GM23338 (cell line): ENCODE results near the gene CFAP298. TPM values are rescaled to one million over a fixed set of nuclear protein-coding genes. Genes with fewer than 3 reads are reported as not detected.

Experiments
- ATAC-seq: fragments of 200-7000 bp; cut with Tn5 transposase; 3 replicates; pipeline ENCODE4 v1.9.1; 2020
- DNase-seq: peaks from one replicate; pipeline ENCODE4 v3.0.0-alpha.2; 2015; ENCODE audit warnings: low spot score
- H2AFZ ChIP-seq: fragments of 200-600 bp; sonication (generic); 2 replicates; pipeline ENCODE4 v1.8.0; 2016; ENCODE audit warnings: antibody characterized with exemption, mild to moderate bottlenecking, moderate library complexity
- H3F3A ChIP-seq: fragments of 200-600 bp; sonication (generic); replicated peaks from 2 replicates; pipeline ENCODE4 v1.8.0; 2017; ENCODE audit warnings: antibody characterized with exemption, mixed run types, low read depth
- H3K27ac ChIP-seq: fragments of 200-600 bp; sonication (generic); 2 replicates; pipeline ENCODE4 v1.6.1; 2016; ENCODE audit warnings: low read depth
- H3K27me3 ChIP-seq: fragments of 200-600 bp; sonication (generic); 2 replicates; pipeline ENCODE4 v1.8.0; 2016; ENCODE audit warnings: mild to moderate bottlenecking, mixed run types, moderate library complexity; ENCODE audit not compliant: insufficient read depth
- H3K36me3 ChIP-seq: fragments of 200-600 bp; sonication (generic); 2 replicates; pipeline ENCODE4 v1.8.0; 2016; ENCODE audit warnings: mild to moderate bottlenecking; ENCODE audit not compliant: insufficient read depth
- H3K4me1 ChIP-seq: fragments of 200-600 bp; sonication (generic); 2 replicates; pipeline ENCODE4 v1.8.0; 2016; ENCODE audit warnings: mild to moderate bottlenecking, moderate library complexity; ENCODE audit not compliant: insufficient read depth
- H3K4me2 ChIP-seq: fragments of 200-600 bp; sonication (generic); 2 replicates; pipeline ENCODE4 v1.7.1; 2017; ENCODE audit warnings: mixed run types
- H3K4me3 ChIP-seq: fragments of 200-600 bp; sonication (generic); 2 replicates; pipeline ENCODE4 v1.6.1; 2016; ENCODE audit warnings: mixed run types
- H3K79me2 ChIP-seq: fragments of 200-600 bp; sonication (generic); replicated peaks from 2 replicates; pipeline ENCODE4 v1.8.0; 2017; ENCODE audit warnings: mild to moderate bottlenecking; ENCODE audit not compliant: insufficient read depth
- H3K9me2 ChIP-seq: fragments of 200-600 bp; sonication (generic); 2 replicates; pipeline ENCODE4 v1.8.0; 2017; ENCODE audit not compliant: insufficient read depth
- H4K20me1 ChIP-seq: fragments of 200-600 bp; sonication (generic); replicated peaks from 2 replicates; pipeline ENCODE4 v1.8.0; 2017; ENCODE audit warnings: mild to moderate bottlenecking; ENCODE audit not compliant: insufficient read depth
- H3K27ac Mint-ChIP-seq: 2 replicates; pipeline ENCODE4 v1.8.0; 2020; ENCODE audit warnings: inconsistent platforms, mild to moderate bottlenecking, moderate library complexity, mixed read lengths
- H3K27me3 Mint-ChIP-seq: 3 replicates; pipeline ENCODE4 v1.8.0; 2022; ENCODE audit warnings: low read depth, mild to moderate bottlenecking, moderate library complexity, mixed read lengths, inconsistent platforms; ENCODE audit not compliant: insufficient read depth, poor library complexity
- H3K36me3 Mint-ChIP-seq: 3 replicates; pipeline ENCODE4 v1.8.0; 2021; ENCODE audit warnings: low read depth, mild to moderate bottlenecking, inconsistent platforms, moderate library complexity, mixed read lengths
- H3K4me1 Mint-ChIP-seq: 3 replicates; pipeline ENCODE4 v1.8.0; 2020; ENCODE audit warnings: mild to moderate bottlenecking, inconsistent platforms, mixed read lengths
- H3K4me3 Mint-ChIP-seq: 3 replicates; pipeline ENCODE4 v1.8.0; 2021; ENCODE audit warnings: moderate library complexity, mild to moderate bottlenecking, inconsistent platforms, mixed read lengths
- H3K9me3 Mint-ChIP-seq: 3 replicates; pipeline ENCODE4 v1.8.0; 2020; ENCODE audit warnings: moderate library complexity, mild to moderate bottlenecking, inconsistent platforms, mixed read lengths
- CREB1 ChIP-seq: fragments of 250-450 bp; sonication (Bioruptor Pico); IDR thresholded peaks from 2 replicates; pipeline ENCODE4 v1.5.0; 2020; ENCODE audit warnings: low read depth, mild to moderate bottlenecking, moderate library complexity
- EZH2phosphoT487 ChIP-seq: fragments of 200-600 bp; sonication (generic); IDR thresholded peaks from one replicate; pipeline ENCODE4 v1.8.1; 2018; ENCODE audit warnings: antibody characterized with exemption; ENCODE audit not compliant: unreplicated experiment
- JUNB ChIP-seq: IDR thresholded peaks from one replicate; pipeline ENCODE4 v1.6.1; 2016; ENCODE audit warnings: antibody characterized with exemption; ENCODE audit not compliant: unreplicated experiment
- NANOG ChIP-seq: IDR thresholded peaks from 2 replicates; pipeline ENCODE4 v1.6.1; 2016; ENCODE audit warnings: antibody characterized with exemption, borderline replicate concordance
- POLR2AphosphoS5 ChIP-seq: IDR thresholded peaks from 2 replicates; pipeline ENCODE4 v1.6.1; 2016; ENCODE audit warnings: antibody characterized with exemption, low read depth
- STAT1 ChIP-seq: IDR thresholded peaks from one replicate; pipeline ENCODE4 v1.6.1; 2016; ENCODE audit warnings: antibody characterized with exemption; ENCODE audit not compliant: unreplicated experiment
- ZNF114 ChIP-seq: fragments of 250-450 bp; sonication (Bioruptor Pico); IDR thresholded peaks from 2 replicates; pipeline ENCODE4 v1.5.0; 2020; ENCODE audit warnings: mild to moderate bottlenecking, moderate library complexity
- ZNF331 ChIP-seq: fragments of 250-450 bp; sonication (Bioruptor Pico); IDR thresholded peaks from 2 replicates; pipeline ENCODE4 v1.5.0; 2020; ENCODE audit warnings: low read depth, mild to moderate bottlenecking, moderate library complexity
- polyA plus RNA-seq: library from polyadenylated mRNA; unstranded; fragments of >200 nt; fragmentation: Nextera tagmentation; extraction: Ambion mirVana; gene quantifications from 2 replicates; pipeline ENCODE4 v1.2.1, GENCODE V29; 2016
- total RNA-seq: library from RNA; depleted of rRNA; stranded (reverse); fragments of >200 nt; shearing (Covaris generic); gene quantifications from 2 replicates; pipeline ENCODE4 v1.2.3, GENCODE V29; 2014
- TF ChIP-seq, protein P1 (sequence below): IDR thresholded peaks from one replicate; pipeline ENCODE4 v1.6.1; 2018; ENCODE audit warnings: antibody characterized with exemption; ENCODE audit not compliant: unreplicated experiment
- TF ChIP-seq, protein P2 (sequence below): fragments of 250-450 bp; sonication (Bioruptor Pico); IDR thresholded peaks from 2 replicates; pipeline ENCODE4 v1.5.0; 2020; ENCODE audit warnings: mild to moderate bottlenecking, moderate library complexity
- TF ChIP-seq, protein P3 (sequence below), 2 experiments: fragments of 200-600 bp in 1 of 2; sonication (generic) in 1 of 2; conservative IDR thresholded peaks; 2 replicates each; pipeline versions ENCODE4 v1.5.1 to v1.6.1; 2016 to 2017; ENCODE audit warnings: antibody characterized with exemption in 2 of 2, low read depth in 2 of 2, mild to moderate bottlenecking in 2 of 2, moderate library complexity in 1 of 2

CFAP298 gene
- total and polyA plus RNA-seq, 2 experiments from 2014 or later = 46.6 to 157 TPM

GRCh38 chr21:32587120-32587519, 25.1 kb downstream of the CFAP298 start:
- DNase-seq (no peak), ATAC-seq (no peak; the same call in 2 of the 3 replicates)
- Histone ChIP-seq H2AFZ (no peak overlapping the region), H4K20me1 (no peaks in the 10 kb centered on the region), H3F3A (no peaks in the 10 kb centered on the region), H3K4me3 (no peak overlapping the region), H3K9me2 (no peaks in the 10 kb centered on the region), H3K27me3 (no peaks in the 10 kb centered on the region), H3K36me3 (no peaks in the 10 kb centered on the region), H3K79me2 (no peaks in the 10 kb centered on the region), H3K4me1 (no peaks in the 10 kb centered on the region; the same call in 1 of the 2 replicates), H3K4me2 (no peak overlapping the region), H3K27ac (no peak overlapping the region)
- H3K4me3 Mint-ChIP-seq = no peak overlapping the region
- H3K36me3 Mint-ChIP-seq = no peaks in the 10 kb centered on the region
- H3K4me1 Mint-ChIP-seq = peaks cover 9% of the 10 kb centered on the region
- peaks cover 15% of the 10 kb centered on the region for H3K27me3 Mint-ChIP-seq
- no peak overlapping the region for H3K27ac Mint-ChIP-seq
- no peaks in the 10 kb centered on the region for H3K9me3 Mint-ChIP-seq
- TF ChIP-seq JUNB = no peak
- no peak for TF ChIP-seq POLR2AphosphoS5
- TF ChIP-seq EZH2phosphoT487 = no peak
- TF ChIP-seq, protein P1, sequence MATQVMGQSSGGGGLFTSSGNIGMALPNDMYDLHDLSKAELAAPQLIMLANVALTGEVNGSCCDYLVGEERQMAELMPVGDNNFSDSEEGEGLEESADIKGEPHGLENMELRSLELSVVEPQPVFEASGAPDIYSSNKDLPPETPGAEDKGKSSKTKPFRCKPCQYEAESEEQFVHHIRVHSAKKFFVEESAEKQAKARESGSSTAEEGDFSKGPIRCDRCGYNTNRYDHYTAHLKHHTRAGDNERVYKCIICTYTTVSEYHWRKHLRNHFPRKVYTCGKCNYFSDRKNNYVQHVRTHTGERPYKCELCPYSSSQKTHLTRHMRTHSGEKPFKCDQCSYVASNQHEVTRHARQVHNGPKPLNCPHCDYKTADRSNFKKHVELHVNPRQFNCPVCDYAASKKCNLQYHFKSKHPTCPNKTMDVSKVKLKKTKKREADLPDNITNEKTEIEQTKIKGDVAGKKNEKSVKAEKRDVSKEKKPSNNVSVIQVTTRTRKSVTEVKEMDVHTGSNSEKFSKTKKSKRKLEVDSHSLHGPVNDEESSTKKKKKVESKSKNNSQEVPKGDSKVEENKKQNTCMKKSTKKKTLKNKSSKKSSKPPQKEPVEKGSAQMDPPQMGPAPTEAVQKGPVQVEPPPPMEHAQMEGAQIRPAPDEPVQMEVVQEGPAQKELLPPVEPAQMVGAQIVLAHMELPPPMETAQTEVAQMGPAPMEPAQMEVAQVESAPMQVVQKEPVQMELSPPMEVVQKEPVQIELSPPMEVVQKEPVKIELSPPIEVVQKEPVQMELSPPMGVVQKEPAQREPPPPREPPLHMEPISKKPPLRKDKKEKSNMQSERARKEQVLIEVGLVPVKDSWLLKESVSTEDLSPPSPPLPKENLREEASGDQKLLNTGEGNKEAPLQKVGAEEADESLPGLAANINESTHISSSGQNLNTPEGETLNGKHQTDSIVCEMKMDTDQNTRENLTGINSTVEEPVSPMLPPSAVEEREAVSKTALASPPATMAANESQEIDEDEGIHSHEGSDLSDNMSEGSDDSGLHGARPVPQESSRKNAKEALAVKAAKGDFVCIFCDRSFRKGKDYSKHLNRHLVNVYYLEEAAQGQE = no peak
- TF ChIP-seq NANOG = no peak
- no peak for TF ChIP-seq CREB1 (CRISPR knock-in tag)
- TF ChIP-seq, protein P2, sequence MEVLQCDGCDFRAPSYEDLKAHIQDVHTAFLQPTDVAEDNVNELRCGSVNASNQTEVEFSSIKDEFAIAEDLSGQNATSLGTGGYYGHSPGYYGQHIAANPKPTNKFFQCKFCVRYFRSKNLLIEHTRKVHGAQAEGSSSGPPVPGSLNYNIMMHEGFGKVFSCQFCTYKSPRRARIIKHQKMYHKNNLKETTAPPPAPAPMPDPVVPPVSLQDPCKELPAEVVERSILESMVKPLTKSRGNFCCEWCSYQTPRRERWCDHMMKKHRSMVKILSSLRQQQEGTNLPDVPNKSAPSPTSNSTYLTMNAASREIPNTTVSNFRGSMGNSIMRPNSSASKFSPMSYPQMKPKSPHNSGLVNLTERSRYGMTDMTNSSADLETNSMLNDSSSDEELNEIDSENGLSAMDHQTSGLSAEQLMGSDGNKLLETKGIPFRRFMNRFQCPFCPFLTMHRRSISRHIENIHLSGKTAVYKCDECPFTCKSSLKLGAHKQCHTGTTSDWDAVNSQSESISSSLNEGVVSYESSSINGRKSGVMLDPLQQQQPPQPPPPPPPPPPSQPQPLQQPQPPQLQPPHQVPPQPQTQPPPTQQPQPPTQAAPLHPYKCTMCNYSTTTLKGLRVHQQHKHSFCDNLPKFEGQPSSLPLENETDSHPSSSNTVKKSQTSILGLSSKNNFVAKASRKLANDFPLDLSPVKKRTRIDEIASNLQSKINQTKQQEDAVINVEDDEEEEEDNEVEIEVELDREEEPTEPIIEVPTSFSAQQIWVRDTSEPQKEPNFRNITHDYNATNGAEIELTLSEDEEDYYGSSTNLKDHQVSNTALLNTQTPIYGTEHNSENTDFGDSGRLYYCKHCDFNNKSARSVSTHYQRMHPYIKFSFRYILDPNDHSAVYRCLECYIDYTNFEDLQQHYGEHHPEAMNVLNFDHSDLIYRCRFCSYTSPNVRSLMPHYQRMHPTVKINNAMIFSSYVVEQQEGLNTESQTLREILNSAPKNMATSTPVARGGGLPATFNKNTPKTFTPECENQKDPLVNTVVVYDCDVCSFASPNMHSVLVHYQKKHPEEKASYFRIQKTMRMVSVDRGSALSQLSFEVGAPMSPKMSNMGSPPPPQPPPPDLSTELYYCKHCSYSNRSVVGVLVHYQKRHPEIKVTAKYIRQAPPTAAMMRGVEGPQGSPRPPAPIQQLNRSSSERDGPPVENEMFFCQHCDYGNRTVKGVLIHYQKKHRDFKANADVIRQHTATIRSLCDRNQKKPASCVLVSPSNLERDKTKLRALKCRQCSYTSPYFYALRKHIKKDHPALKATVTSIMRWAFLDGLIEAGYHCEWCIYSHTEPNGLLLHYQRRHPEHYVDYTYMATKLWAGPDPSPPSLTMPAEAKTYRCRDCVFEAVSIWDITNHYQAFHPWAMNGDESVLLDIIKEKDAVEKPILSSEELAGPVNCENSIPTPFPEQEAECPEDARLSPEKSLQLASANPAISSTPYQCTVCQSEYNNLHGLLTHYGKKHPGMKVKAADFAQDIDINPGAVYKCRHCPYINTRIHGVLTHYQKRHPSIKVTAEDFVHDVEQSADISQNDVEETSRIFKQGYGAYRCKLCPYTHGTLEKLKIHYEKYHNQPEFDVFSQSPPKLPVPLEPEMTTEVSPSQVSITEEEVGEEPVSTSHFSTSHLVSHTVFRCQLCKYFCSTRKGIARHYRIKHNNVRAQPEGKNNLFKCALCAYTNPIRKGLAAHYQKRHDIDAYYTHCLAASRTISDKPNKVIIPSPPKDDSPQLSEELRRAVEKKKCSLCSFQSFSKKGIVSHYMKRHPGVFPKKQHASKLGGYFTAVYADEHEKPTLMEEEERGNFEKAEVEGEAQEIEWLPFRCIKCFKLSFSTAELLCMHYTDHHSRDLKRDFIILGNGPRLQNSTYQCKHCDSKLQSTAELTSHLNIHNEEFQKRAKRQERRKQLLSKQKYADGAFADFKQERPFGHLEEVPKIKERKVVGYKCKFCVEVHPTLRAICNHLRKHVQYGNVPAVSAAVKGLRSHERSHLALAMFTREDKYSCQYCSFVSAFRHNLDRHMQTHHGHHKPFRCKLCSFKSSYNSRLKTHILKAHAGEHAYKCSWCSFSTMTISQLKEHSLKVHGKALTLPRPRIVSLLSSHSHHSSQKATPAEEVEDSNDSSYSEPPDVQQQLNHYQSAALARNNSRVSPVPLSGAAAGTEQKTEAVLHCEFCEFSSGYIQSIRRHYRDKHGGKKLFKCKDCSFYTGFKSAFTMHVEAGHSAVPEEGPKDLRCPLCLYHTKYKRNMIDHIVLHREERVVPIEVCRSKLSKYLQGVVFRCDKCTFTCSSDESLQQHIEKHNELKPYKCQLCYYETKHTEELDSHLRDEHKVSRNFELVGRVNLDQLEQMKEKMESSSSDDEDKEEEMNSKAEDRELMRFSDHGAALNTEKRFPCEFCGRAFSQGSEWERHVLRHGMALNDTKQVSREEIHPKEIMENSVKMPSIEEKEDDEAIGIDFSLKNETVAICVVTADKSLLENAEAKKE (CRISPR knock-in tag) = no peak
- TF ChIP-seq, protein P3, sequence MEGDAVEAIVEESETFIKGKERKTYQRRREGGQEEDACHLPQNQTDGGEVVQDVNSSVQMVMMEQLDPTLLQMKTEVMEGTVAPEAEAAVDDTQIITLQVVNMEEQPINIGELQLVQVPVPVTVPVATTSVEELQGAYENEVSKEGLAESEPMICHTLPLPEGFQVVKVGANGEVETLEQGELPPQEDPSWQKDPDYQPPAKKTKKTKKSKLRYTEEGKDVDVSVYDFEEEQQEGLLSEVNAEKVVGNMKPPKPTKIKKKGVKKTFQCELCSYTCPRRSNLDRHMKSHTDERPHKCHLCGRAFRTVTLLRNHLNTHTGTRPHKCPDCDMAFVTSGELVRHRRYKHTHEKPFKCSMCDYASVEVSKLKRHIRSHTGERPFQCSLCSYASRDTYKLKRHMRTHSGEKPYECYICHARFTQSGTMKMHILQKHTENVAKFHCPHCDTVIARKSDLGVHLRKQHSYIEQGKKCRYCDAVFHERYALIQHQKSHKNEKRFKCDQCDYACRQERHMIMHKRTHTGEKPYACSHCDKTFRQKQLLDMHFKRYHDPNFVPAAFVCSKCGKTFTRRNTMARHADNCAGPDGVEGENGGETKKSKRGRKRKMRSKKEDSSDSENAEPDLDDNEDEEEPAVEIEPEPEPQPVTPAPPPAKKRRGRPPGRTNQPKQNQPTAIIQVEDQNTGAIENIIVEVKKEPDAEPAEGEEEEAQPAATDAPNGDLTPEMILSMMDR (conservative IDR thresholded peaks at IDR 0.05; ENCODE audit: low read depth in 2 of 2) = no peak
- TF ChIP-seq ZNF114 = no peak
- no peak for TF ChIP-seq ZNF331
- TF ChIP-seq STAT1 = no peak
